Stimulated activated CD4-positive, alpha-beta T cell treated with anti-CD3 and anti-CD28 coated beads, Interleukin-4, amount 100 ng/mL, for 48 hours (primary cell): ENCODE measurements around the gene VTCN1.

ENCODE experiments used
- DNase-seq, 2 donors: peaks; one replicate each; pipeline ENCODE4 v3.0.0-alpha.2; 2020; ENCODE audit warnings: low read depth in 2 of 2

Gene VTCN1

GRCh38 chr1:117209094-117209493 is 1.6 kb downstream of the VTCN1 start:
- DNase-seq: no peak

GRCh38 chr1:117208580-117208979 is 2.1 kb downstream of the VTCN1 start:
- no peak for DNase-seq

GRCh38 chr1:117205368-117205767 is 5.4 kb downstream of the VTCN1 start:
- DNase-seq: no peak

GRCh38 chr1:117201808-117202207 is 8.9 kb downstream of the VTCN1 start:
- DNase-seq: no peak

- no peak for DNase-seq
These were observed 12.6 kb downstream of the VTCN1 start for GRCh38 chr1:117198097-117198496.

GRCh38 chr1:117189726-117190125 is 21.0 kb downstream of the VTCN1 start:
- DNase-seq: no peak

- DNase-seq: no peak
These were observed 21.8 kb downstream of the VTCN1 start for GRCh38 chr1:117188816-117189437.

GRCh38 chr1:117188170-117188815 is 22.4 kb downstream of the VTCN1 start:
- DNase-seq: no peak

- no peak for DNase-seq
These were observed 27.6 kb downstream of the VTCN1 start for GRCh38 chr1:117183112-117183511.

GRCh38 chr1:117182319-117182718 is 28.4 kb downstream of the VTCN1 start:
- DNase-seq: no peak

GRCh38 chr1:117181630-117182041 is 29.1 kb downstream of the VTCN1 start:
- no peak for DNase-seq

- no peak for DNase-seq
These were observed 30.4 kb downstream of the VTCN1 start for GRCh38 chr1:117180147-117180967.

GRCh38 chr1:117179471-117179870 is 31.3 kb downstream of the VTCN1 start:
- no peak for DNase-seq

GRCh38 chr1:117178756-117179155 is 32.0 kb downstream of the VTCN1 start:
- no peak for DNase-seq

- no peak for DNase-seq
These were observed 33.4 kb downstream of the VTCN1 start for GRCh38 chr1:117177376-117177775.

- no peak for DNase-seq
These were observed 34.1 kb downstream of the VTCN1 start for GRCh38 chr1:117176579-117176978.

- DNase-seq: no peak
These were observed 35.9 kb downstream of the VTCN1 start for GRCh38 chr1:117174851-117175250.

- DNase-seq: no peak
These were observed 37.0 kb downstream of the VTCN1 start for GRCh38 chr1:117173691-117174090.

- no peak for DNase-seq
These were observed 37.7 kb downstream of the VTCN1 start for GRCh38 chr1:117173006-117173405.

- no peak for DNase-seq
These were observed 38.7 kb downstream of the VTCN1 start for GRCh38 chr1:117171900-117172511.

- DNase-seq: no peak
These were observed 40.7 kb downstream of the VTCN1 start for GRCh38 chr1:117169871-117170596.

GRCh38 chr1:117167402-117167801 is 43.3 kb downstream of the VTCN1 start:
- no peak for DNase-seq
